ENCODE data around the gene KDM2A.

DNA sequence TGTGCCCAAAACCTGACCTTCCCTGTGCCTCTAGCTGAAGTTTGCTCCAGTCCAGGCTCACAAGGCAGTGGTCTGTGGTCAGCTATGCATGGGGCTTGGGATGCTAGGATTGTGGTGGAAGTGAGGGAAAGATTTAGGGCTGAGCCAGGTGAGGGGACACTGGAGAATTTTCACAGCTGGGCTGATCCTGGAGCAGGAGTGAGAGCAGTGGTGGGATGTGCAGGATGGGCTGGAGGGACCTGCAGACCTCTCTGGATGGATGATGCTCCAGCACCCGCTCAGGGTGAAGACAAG, 23.9 kb upstream of the KDM2A start:
- no peak for TF ChIP-seq YY1 (tag by site-specific recombination; IDR thresholded peaks at IDR 0.05)
- TF ChIP-seq ZNF555 (tag by site-specific recombination; conservative IDR thresholded peaks at IDR 0.05), result no peak
- TF ChIP-seq ZNF501 (tag by site-specific recombination; IDR thresholded peaks at IDR 0.05), result no peak
- TF ChIP-seq, protein P1, sequence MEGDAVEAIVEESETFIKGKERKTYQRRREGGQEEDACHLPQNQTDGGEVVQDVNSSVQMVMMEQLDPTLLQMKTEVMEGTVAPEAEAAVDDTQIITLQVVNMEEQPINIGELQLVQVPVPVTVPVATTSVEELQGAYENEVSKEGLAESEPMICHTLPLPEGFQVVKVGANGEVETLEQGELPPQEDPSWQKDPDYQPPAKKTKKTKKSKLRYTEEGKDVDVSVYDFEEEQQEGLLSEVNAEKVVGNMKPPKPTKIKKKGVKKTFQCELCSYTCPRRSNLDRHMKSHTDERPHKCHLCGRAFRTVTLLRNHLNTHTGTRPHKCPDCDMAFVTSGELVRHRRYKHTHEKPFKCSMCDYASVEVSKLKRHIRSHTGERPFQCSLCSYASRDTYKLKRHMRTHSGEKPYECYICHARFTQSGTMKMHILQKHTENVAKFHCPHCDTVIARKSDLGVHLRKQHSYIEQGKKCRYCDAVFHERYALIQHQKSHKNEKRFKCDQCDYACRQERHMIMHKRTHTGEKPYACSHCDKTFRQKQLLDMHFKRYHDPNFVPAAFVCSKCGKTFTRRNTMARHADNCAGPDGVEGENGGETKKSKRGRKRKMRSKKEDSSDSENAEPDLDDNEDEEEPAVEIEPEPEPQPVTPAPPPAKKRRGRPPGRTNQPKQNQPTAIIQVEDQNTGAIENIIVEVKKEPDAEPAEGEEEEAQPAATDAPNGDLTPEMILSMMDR (tag by site-specific recombination; IDR thresholded peaks at IDR 0.05), result no peak
- TF ChIP-seq, protein P2, sequence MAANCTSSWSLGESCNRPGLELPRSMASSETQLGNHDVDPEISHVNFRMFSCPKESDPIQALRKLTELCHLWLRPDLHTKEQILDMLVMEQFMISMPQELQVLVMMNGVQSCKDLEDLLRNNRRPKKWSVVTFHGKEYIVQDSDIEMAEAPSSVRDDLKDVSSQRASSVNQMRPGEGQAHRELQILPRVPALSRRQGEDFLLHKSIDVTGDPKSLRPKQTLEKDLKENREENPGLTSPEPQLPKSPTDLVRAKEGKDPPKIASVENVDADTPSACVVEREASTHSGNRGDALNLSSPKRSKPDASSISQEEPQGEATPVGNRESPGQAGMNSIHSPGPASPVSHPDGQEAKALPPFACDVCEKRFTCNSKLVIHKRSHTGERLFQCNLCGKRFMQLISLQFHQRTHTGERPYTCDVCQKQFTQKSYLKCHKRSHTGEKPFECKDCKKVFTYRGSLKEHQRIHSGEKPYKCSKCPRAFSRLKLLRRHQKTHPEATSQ (tag by site-specific recombination; IDR thresholded peaks at IDR 0.05), result no peak
- no peak for TF ChIP-seq ZNF23 (tag by site-specific recombination; IDR thresholded peaks at IDR 0.05; ENCODE audit: borderline replicate concordance)
- TF ChIP-seq ZNF202 (tag by site-specific recombination; IDR thresholded peaks at IDR 0.05; ENCODE audit: borderline replicate concordance), result no peak
